Measurements from ENCODE around the gene RBM12.

DNA sequence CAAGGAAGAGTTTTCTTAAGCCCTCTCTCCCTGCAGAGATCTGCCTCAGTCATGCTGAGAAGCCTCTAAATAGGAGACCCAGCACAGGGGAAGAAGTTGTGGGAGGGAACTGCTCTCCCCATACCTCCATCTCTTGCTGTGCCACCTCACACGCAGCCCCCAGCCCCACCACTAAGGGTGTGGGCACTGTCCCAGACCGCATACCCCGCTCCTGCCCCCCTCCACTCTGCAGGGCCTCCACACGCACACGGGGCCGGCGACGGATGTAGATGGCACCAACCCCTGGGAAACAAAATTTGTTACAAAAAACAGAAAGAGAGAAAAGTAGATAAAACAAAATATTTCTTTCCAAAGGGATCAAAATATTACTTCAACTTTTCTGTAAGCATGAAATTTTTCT lies 10.2 kb upstream of the RBM12 start:
- TF ChIP-seq, protein P1, sequence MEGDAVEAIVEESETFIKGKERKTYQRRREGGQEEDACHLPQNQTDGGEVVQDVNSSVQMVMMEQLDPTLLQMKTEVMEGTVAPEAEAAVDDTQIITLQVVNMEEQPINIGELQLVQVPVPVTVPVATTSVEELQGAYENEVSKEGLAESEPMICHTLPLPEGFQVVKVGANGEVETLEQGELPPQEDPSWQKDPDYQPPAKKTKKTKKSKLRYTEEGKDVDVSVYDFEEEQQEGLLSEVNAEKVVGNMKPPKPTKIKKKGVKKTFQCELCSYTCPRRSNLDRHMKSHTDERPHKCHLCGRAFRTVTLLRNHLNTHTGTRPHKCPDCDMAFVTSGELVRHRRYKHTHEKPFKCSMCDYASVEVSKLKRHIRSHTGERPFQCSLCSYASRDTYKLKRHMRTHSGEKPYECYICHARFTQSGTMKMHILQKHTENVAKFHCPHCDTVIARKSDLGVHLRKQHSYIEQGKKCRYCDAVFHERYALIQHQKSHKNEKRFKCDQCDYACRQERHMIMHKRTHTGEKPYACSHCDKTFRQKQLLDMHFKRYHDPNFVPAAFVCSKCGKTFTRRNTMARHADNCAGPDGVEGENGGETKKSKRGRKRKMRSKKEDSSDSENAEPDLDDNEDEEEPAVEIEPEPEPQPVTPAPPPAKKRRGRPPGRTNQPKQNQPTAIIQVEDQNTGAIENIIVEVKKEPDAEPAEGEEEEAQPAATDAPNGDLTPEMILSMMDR (IDR thresholded peaks at IDR 0.05; ENCODE audit: low read depth, low read length, missing input control) = no peak
- TF ChIP-seq HNF4A (conservative IDR thresholded peaks at IDR 0.05) = no peak
- TF ChIP-seq, protein P2, sequence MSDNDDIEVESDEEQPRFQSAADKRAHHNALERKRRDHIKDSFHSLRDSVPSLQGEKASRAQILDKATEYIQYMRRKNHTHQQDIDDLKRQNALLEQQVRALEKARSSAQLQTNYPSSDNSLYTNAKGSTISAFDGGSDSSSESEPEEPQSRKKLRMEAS (IDR thresholded peaks at IDR 0.05) = no peak
- TF ChIP-seq RXRA (IDR thresholded peaks at IDR 0.05) = no peak
- TF ChIP-seq YY1 (IDR thresholded peaks at IDR 0.05) = no peak
- TF ChIP-seq, protein P3, sequence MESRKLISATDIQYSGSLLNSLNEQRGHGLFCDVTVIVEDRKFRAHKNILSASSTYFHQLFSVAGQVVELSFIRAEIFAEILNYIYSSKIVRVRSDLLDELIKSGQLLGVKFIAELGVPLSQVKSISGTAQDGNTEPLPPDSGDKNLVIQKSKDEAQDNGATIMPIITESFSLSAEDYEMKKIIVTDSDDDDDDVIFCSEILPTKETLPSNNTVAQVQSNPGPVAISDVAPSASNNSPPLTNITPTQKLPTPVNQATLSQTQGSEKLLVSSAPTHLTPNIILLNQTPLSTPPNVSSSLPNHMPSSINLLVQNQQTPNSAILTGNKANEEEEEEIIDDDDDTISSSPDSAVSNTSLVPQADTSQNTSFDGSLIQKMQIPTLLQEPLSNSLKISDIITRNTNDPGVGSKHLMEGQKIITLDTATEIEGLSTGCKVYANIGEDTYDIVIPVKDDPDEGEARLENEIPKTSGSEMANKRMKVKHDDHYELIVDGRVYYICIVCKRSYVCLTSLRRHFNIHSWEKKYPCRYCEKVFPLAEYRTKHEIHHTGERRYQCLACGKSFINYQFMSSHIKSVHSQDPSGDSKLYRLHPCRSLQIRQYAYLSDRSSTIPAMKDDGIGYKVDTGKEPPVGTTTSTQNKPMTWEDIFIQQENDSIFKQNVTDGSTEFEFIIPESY (IDR thresholded peaks at IDR 0.05) = no peak
- TF ChIP-seq, protein P4, sequence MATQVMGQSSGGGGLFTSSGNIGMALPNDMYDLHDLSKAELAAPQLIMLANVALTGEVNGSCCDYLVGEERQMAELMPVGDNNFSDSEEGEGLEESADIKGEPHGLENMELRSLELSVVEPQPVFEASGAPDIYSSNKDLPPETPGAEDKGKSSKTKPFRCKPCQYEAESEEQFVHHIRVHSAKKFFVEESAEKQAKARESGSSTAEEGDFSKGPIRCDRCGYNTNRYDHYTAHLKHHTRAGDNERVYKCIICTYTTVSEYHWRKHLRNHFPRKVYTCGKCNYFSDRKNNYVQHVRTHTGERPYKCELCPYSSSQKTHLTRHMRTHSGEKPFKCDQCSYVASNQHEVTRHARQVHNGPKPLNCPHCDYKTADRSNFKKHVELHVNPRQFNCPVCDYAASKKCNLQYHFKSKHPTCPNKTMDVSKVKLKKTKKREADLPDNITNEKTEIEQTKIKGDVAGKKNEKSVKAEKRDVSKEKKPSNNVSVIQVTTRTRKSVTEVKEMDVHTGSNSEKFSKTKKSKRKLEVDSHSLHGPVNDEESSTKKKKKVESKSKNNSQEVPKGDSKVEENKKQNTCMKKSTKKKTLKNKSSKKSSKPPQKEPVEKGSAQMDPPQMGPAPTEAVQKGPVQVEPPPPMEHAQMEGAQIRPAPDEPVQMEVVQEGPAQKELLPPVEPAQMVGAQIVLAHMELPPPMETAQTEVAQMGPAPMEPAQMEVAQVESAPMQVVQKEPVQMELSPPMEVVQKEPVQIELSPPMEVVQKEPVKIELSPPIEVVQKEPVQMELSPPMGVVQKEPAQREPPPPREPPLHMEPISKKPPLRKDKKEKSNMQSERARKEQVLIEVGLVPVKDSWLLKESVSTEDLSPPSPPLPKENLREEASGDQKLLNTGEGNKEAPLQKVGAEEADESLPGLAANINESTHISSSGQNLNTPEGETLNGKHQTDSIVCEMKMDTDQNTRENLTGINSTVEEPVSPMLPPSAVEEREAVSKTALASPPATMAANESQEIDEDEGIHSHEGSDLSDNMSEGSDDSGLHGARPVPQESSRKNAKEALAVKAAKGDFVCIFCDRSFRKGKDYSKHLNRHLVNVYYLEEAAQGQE (IDR thresholded peaks at IDR 0.05) = no peak
- no peak for TF ChIP-seq RAD21 (IDR thresholded peaks at IDR 0.05)
- no peak for TF ChIP-seq JUND (IDR thresholded peaks at IDR 0.05)
- TF ChIP-seq NR2F2 (IDR thresholded peaks at IDR 0.05) = no peak
- no peak for TF ChIP-seq SP1 (IDR thresholded peaks at IDR 0.05)
- TF ChIP-seq TAF1 (conservative IDR thresholded peaks at IDR 0.05) = no peak

All from liver (tissue), 3 donors.